CD8-positive, alpha-beta memory T cell (primary cell): Measurements from ENCODE around the gene TAB2. TPM values are rescaled to one million over a fixed set of nuclear protein-coding genes. Genes with fewer than 3 reads are reported as not detected.

ENCODE experiments used
- CTCF ChIA-PET: fragments of 350-600 bp; sonication (Branson Sonifier 250); formaldehyde crosslinking; loops from one replicate; lab custom pipeline; 2021; ENCODE audit warnings: antibody characterized with exemption; lab: Charles Lee
- POLR2A ChIA-PET: fragments of 350-600 bp; sonication (Branson Sonifier 250); formaldehyde crosslinking; loops from one replicate; lab custom pipeline; 2021; ENCODE audit warnings: antibody characterized with exemption; lab: Charles Lee
- DNase-seq, 5 donors: peaks; one replicate each; pipeline versions ENCODE4 v3.0.0 to v3.0.0-alpha.2; 2020 to 2022; ENCODE audit warnings: mixed read lengths in 1 of 5
- H3K27ac ChIP-seq: one replicate; pipeline ENCODE4 v1.7.0; 2013; ENCODE audit warnings: low read depth, mild to moderate bottlenecking, low read length, moderate library complexity
- H3K27me3 ChIP-seq: 2 replicates; pipeline ENCODE4 v1.7.0; 2013; ENCODE audit warnings: low read length, mild to moderate bottlenecking; ENCODE audit not compliant: insufficient read depth, poor library complexity, severe bottlenecking
- H3K36me3 ChIP-seq: 2 replicates; pipeline ENCODE4 v1.7.0; 2013; ENCODE audit warnings: mild to moderate bottlenecking, low read length, moderate library complexity; ENCODE audit not compliant: insufficient read depth
- H3K4me1 ChIP-seq: 2 replicates; pipeline ENCODE4 v1.7.0; 2013; ENCODE audit warnings: mild to moderate bottlenecking, low read length, moderate library complexity; ENCODE audit not compliant: insufficient read depth
- H3K4me3 ChIP-seq: 2 replicates; pipeline ENCODE4 v1.7.0; 2013; ENCODE audit warnings: mild to moderate bottlenecking, low read length
- H3K9me3 ChIP-seq: 2 replicates; pipeline ENCODE4 v1.7.0; 2013; ENCODE audit warnings: mild to moderate bottlenecking, low read length
- H3K27ac Mint-ChIP-seq, 8 donors: one replicate each; pipeline ENCODE4 v1.8.0; 2020 to 2021; ENCODE audit warnings: mixed read lengths in 8 of 8, mild to moderate bottlenecking in 6 of 8, inconsistent platforms in 3 of 8, moderate library complexity in 3 of 8
- H3K27me3 Mint-ChIP-seq, 2 donors: one replicate each; pipeline ENCODE4 v1.8.0; 2020 to 2021; ENCODE audit warnings: mixed read lengths in 2 of 2, mild to moderate bottlenecking in 1 of 2, moderate library complexity in 1 of 2
- H3K36me3 Mint-ChIP-seq, 3 donors: one replicate each; pipeline ENCODE4 v1.8.0; 2020 to 2021; ENCODE audit warnings: mixed read lengths in 3 of 3, inconsistent platforms in 1 of 3, mild to moderate bottlenecking in 1 of 3
- H3K4me1 Mint-ChIP-seq, 3 donors: one replicate each; pipeline ENCODE4 v1.8.0; 2020 to 2021; ENCODE audit warnings: mixed read lengths in 3 of 3, inconsistent platforms in 1 of 3, mild to moderate bottlenecking in 1 of 3
- H3K4me3 Mint-ChIP-seq, 7 donors: one replicate each; pipeline ENCODE4 v1.8.0; 2020 to 2021; ENCODE audit warnings: mixed read lengths in 7 of 7, mild to moderate bottlenecking in 6 of 7, moderate library complexity in 4 of 7, inconsistent platforms in 2 of 7
- H3K9me3 Mint-ChIP-seq, 5 donors: one replicate each; pipeline ENCODE4 v1.8.0; 2020 to 2022; ENCODE audit warnings: mixed read lengths in 5 of 5, mild to moderate bottlenecking in 3 of 5, moderate library complexity in 2 of 5, inconsistent platforms in 1 of 5
- polyA plus RNA-seq: library from polyadenylated mRNA; unstranded; fragments of 300-500 nt; fragmentation: Illumina TruSeq; gene quantifications from one replicate; pipeline ENCODE4 v1.2.3, GENCODE V29; 2021
- total RNA-seq, 2 experiments: library from RNA; stranded (reverse); gene quantifications; one replicate each; pipeline ENCODE4 v1.2.3, GENCODE V29; 2021

Gene TAB2
- total and polyA plus RNA-seq, 3 experiments from 2014 or later, result 16.6 to 109 (median 103) TPM

DNA sequence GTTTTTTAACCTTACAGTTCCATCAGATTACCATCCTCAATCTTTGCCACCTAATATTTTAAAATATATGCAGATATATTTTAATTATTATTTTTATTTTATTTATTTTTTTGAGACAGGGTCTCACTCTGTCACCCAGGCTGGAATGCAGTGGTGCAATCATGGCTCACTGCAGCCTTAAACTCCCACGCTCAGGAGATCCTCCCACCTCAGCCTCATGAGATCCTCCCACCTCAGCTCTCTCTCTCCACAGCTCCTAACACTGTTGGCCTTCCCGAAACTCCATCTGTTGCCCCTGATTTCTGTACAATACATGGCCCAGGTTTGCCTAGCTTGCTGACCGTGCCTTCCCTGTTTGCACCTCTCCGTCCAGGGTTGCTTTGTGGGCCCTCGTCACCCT, 4.4 kb upstream of the TAB2 start:
- H3K9me3 Mint-ChIP-seq, result no peaks in the 10 kb centered on the region
- DNase-seq, result no peak
- H3K27ac Mint-ChIP-seq, result no peak overlapping the region
- Histone ChIP-seq H3K27me3 (no peaks in the 10 kb centered on the region), H3K4me1 (peaks cover 7% of the 10 kb centered on the region), H3K36me3 (no peaks in the 10 kb centered on the region), H3K9me3 (no peaks in the 10 kb centered on the region), H3K4me3 (no peak overlapping the region), H3K27ac (no peak overlapping the region)
- CTCF ChIA-PET, result no interaction called here
- H3K27me3 Mint-ChIP-seq, result no peaks in the 10 kb centered on the region
- no peak overlapping the region for H3K4me3 Mint-ChIP-seq
- H3K4me1 Mint-ChIP-seq, result peaks cover 3 to 11% (median 5%) of the 10 kb centered on the region in 3 donors
- POLR2A ChIA-PET, result no interaction called here
- peaks cover 0 to 4% (median 0%) of the 10 kb centered on the region in 3 donors for H3K36me3 Mint-ChIP-seq

DNA sequence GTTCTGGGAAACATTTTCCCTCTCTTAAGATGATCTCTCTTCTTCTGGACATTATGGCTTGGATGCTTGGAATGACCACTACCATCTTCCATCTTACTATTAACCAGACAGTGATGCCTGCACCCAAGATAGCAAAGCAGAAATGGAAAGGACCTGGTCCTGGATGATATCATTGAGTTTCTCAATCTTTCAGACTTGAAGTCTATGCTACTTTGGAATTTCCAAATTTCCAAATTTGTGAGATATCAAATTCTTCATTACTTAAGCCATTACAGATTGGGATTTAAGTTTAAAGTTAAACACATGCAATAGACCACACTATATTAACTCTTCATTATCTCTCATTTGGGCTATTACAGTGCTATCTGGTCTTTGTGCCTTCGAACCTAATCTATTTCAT, 3.7 kb upstream of the TAB2 start:
- Mint-ChIP-seq H3K4me1 (peaks cover 7 to 11% (median 9%) of the 10 kb centered on the region in 3 donors), H3K36me3 (peaks cover 0 to 9% (median 0%) of the 10 kb centered on the region in 3 donors), H3K4me3 (peak overlapping the region in 1 of 7 donors; percentile 51)

DNA sequence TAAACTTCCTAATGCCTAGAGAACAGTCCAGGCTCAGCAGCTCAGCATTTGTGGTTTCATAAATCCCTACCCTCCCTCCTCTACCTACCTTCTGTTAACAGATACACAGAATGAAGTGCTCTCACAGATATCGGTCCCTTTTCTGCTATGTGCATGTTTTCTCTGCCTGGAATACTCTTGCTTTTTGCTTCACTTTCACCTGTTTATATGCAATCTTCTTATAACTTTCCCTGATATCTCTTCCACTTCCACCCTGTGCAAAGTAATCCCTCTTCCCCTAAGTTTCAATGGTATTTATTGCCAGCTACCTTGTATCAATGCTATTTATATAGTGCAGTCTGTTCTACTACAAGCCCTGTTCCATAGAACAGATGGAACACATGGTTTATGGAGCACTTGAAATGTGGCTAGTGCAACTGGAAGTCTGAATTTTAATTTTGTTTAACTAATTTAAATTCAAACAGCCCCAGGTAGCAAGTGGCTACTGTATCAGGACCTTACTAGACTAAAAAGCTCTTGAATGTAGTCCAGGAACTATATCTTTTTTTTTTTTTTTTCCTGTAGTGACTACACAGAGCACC, 3.1 kb upstream of the TAB2 start:
- DNase-seq, result no peak
- peaks cover 0 to 2% of the 10 kb centered on the region in 2 donors for H3K27me3 Mint-ChIP-seq

More for the DNA sequence above, 3.7 kb upstream of the TAB2 start:
- H3K27me3 Mint-ChIP-seq, result peaks cover 0 to 2% of the 10 kb centered on the region in 2 donors
- Histone ChIP-seq H3K27me3 (no peaks in the 10 kb centered on the region), H3K4me1 (peaks cover 7% of the 10 kb centered on the region), H3K4me3 (no peak overlapping the region), H3K36me3 (no peaks in the 10 kb centered on the region), H3K9me3 (no peaks in the 10 kb centered on the region), H3K27ac (no peak overlapping the region)
- H3K9me3 Mint-ChIP-seq, result no peaks in the 10 kb centered on the region
- POLR2A ChIA-PET, result interaction anchor here (0.5 kb wide), 1 partner anchor 198 kb away, joined by 3 read pairs; no protein-coding TSS in a partner anchor
- CTCF ChIA-PET, result no interaction called here
- no peak overlapping the region for H3K27ac Mint-ChIP-seq
- DNase-seq, result no peak

DNA sequence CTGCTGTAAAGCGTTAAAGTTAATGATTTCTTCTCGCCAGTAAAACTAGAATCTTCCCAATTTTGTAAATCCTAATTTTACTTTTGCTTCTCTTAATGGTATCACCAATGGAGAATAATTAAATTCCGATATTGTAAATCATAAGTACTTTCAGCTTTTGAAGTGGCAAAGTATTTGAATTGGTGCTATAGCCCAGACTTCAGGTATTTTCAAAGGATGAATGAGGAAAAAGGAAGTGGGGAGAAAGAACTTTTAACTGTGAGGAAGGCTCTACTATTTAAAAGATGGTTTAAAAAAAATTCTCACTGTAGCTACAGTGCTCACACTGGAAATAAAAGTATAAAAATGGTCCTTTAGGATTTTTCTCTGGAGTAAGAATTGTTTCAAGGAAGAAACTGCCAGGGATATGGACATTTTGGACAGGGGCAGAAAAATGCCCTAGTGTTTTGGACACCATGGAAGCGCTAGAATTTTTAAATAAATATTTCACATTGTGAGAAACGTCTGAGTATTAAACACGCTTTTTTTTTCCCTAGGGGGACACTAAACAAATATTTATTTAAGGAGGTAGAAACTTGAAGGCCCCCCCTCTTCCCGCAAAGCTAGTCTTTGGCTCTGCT, 1.3 kb upstream of the TAB2 start:
- Histone ChIP-seq H3K9me3 (no peaks in the 10 kb centered on the region), H3K4me3 (peak overlapping the region; percentile 76), H3K27ac (peak overlapping the region; percentile 75), H3K36me3 (no peaks in the 10 kb centered on the region), H3K27me3 (no peaks in the 10 kb centered on the region), H3K4me1 (peaks cover 21% of the 10 kb centered on the region)
- ChIA-PET CTCF (interaction anchor here (0.7 to 2.1 kb wide), 6 partner anchors 14 to 221 kb away, joined by 3 to 6 read pairs (median 4); no protein-coding TSS in a partner anchor), POLR2A (interaction anchor here (0.8 to 1.1 kb wide), 3 partner anchors 30 to 162 kb away, joined by 3 to 4 read pairs (median 3); no protein-coding TSS in a partner anchor)
- peaks cover 0 to 17% (median 0%) of the 10 kb centered on the region in 3 donors for H3K36me3 Mint-ChIP-seq
- no peak for DNase-seq
- H3K27me3 Mint-ChIP-seq, result peaks cover 0 to 2% of the 10 kb centered on the region in 2 donors
- peak overlapping the region in 7 of 8 donors; percentile 68 to 92 (median 83) for H3K27ac Mint-ChIP-seq
- H3K4me1 Mint-ChIP-seq, result peaks cover 25 to 33% (median 32%) of the 10 kb centered on the region in 3 donors
- no peaks in the 10 kb centered on the region for H3K9me3 Mint-ChIP-seq
- peak overlapping the region; percentile 84 to 95 (median 87) for H3K4me3 Mint-ChIP-seq

More for the DNA sequence above, 3.1 kb upstream of the TAB2 start:
- Histone ChIP-seq H3K9me3 (no peaks in the 10 kb centered on the region), H3K4me3 (no peak overlapping the region), H3K36me3 (no peaks in the 10 kb centered on the region), H3K27ac (no peak overlapping the region), H3K27me3 (no peaks in the 10 kb centered on the region), H3K4me1 (peaks cover 7% of the 10 kb centered on the region)
- POLR2A ChIA-PET, result interaction anchor here (0.6 kb wide), 1 partner anchor 39 kb away, joined by 3 read pairs; no protein-coding TSS in a partner anchor
- Mint-ChIP-seq H3K36me3 (peaks cover 0 to 14% (median 0%) of the 10 kb centered on the region in 3 donors), H3K9me3 (no peaks in the 10 kb centered on the region), H3K4me3 (peak overlapping the region in 2 of 7 donors; percentile 51 to 55), H3K27ac (peak overlapping the region in 1 of 8 donors; percentile 22), H3K4me1 (peaks cover 12 to 15% (median 15%) of the 10 kb centered on the region in 3 donors)
- CTCF ChIA-PET, result no interaction called here

DNA sequence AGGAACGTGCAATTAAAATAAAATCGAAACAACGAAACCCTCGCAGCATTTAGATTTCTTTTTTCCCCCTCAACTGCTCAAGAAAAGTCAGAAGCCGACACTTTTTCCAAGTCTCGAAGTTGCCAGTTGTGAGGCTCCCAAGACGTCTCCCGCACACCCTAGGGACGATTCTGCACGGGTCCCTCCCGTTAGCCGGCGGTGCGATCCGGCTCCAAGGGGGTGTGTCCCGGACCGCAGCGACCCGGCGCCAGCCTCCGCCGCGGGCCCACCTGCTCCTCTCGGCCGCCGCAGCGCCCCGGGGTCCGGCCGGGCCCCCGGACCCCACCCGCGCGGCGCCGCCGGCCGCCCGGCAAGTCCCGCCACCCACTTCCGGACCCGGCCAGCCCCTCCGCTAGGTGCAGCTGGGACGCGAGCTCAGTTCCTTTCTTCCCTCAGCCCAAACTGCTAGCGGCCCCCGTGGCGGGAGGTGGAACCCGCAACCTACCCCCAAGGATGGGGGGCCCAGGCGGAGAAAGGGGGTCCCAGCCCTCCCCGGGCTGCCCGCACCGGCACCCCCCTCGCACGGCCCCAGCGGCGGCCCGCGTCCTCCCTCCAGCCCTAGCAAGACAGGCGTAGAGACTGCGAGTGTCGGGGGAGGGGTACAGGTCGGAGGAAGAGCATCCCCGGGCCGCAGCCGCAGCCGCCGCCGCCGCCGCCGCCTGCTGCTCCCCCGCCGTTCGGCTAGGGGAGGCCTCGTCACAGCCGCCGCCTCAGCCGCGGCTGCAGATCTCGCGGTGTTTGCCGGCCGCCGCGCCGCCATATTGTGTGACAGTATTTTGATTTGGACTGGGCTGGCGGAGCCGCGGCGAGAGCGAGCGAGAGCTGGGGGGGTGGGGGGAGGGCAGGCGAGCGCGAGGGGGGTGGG, 520 bp upstream of the TAB2 start:
- CTCF ChIA-PET, result interaction anchor here (0.7 to 2.1 kb wide), 6 partner anchors 15 to 221 kb away, joined by 3 to 6 read pairs (median 3); no protein-coding TSS in a partner anchor
- H3K4me1 ChIP-seq, result peaks cover 29% of the 10 kb centered on the region
- peak; percentile 84 to 94 (median 91) for DNase-seq
- peak overlapping the region; percentile 75 for H3K27ac ChIP-seq
- no peaks in the 10 kb centered on the region for H3K9me3 ChIP-seq
- POLR2A ChIA-PET, result interaction anchor here (0.6 to 1.1 kb wide), 6 partner anchors 16 to 249 kb away, joined by 3 to 4 read pairs (median 3); no protein-coding TSS in a partner anchor
- Mint-ChIP-seq H3K4me1 (peaks cover 30 to 41% (median 40%) of the 10 kb centered on the region in 3 donors), H3K27me3 (peaks cover 0 to 2% of the 10 kb centered on the region in 2 donors), H3K9me3 (no peaks in the 10 kb centered on the region), H3K27ac (peak overlapping the region; percentile 68 to 92 (median 82)), H3K4me3 (peak overlapping the region; percentile 84 to 95 (median 87)), H3K36me3 (peaks cover 0 to 17% (median 0%) of the 10 kb centered on the region in 3 donors)
- no peaks in the 10 kb centered on the region for H3K27me3 ChIP-seq
- no peaks in the 10 kb centered on the region for H3K36me3 ChIP-seq
- H3K4me3 ChIP-seq, result peak overlapping the region; percentile 76

DNA sequence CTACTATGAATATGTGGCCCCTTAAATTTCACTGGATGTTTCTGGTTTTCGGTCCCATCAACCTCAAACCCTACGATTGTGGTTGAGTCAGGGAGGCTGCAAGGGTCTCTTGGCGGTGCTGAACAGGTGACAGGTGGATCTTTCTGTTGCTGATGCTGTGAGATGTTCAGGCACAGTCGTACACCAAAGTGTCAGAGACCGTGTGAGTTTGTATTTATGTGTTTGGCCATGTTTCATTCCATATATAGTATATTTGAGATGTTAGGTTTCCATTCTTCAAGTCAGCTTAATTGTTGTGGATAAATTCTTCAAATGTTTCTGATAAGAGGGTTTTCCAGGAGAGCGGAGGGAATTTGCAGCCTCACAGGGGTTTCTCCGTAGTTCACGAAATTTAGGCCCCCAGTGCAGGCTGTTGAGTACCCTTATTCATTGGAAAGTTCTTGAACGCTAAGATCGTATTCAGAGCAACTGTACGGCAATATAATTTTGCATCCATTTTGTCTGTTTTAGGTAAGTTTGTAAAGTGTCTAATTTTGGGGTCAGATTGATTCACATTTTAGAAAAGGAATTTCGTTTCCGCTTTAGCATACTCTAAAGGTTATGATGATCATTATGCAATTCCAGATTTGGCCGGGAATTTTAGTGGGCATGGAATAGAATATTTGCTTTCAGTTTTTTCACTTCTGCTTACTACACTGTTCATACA, 1.2 kb downstream of the TAB2 start:
- Histone ChIP-seq H3K4me3 (peak overlapping the region; percentile 85), H3K27ac (peak overlapping the region; percentile 66), H3K36me3 (no peaks in the 10 kb centered on the region), H3K4me1 (peaks cover 44% of the 10 kb centered on the region), H3K9me3 (no peaks in the 10 kb centered on the region), H3K27me3 (no peaks in the 10 kb centered on the region)
- Mint-ChIP-seq H3K4me3 (peak overlapping the region; percentile 87 to 95 (median 91)), H3K36me3 (peaks cover 0 to 17% (median 0%) of the 10 kb centered on the region in 3 donors), H3K27me3 (peaks cover 0 to 2% of the 10 kb centered on the region in 2 donors), H3K9me3 (no peaks in the 10 kb centered on the region), H3K27ac (peak overlapping the region; percentile 83 to 98 (median 94)), H3K4me1 (peaks cover 45 to 58% (median 57%) of the 10 kb centered on the region in 3 donors)
- peak in 1 of 5 donors; percentile 56 for DNase-seq
- ChIA-PET POLR2A (interaction anchor here (0.5 kb wide), 1 partner anchor 428 kb away, joined by 3 read pairs; no protein-coding TSS in a partner anchor), CTCF (interaction anchor here (1.6 kb wide), 1 partner anchor 113 kb away, joined by 4 read pairs; no protein-coding TSS in a partner anchor)

DNA sequence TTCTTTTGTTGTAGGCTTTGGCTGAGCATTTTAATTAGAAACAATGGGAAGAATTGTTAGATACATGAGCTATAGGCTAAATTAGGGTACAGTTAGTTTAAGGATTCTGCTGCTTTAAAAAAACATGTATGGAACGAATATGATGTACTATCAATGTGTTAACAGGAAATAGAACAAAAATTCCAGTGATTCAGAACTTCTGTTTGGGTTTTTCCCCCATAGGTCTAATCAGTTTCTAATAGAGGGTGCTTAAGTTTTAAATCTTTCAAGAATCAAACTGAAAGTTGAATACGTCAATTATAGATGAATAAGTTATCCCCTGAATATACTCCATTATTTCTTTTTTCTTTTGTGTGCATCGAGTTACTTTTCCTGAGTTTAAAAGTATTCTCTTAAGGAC, 1.9 kb downstream of the TAB2 start:
- POLR2A ChIA-PET, result no interaction called here
- H3K36me3 ChIP-seq, result no peaks in the 10 kb centered on the region
- Mint-ChIP-seq H3K4me1 (peaks cover 50 to 65% (median 64%) of the 10 kb centered on the region in 3 donors), H3K27ac (peak overlapping the region; percentile 83 to 98 (median 94)), H3K4me3 (peak overlapping the region; percentile 87 to 95 (median 91)), H3K9me3 (no peaks in the 10 kb centered on the region), H3K36me3 (peaks cover 0 to 17% (median 0%) of the 10 kb centered on the region in 3 donors), H3K27me3 (peaks cover 0 to 2% of the 10 kb centered on the region in 2 donors)
- H3K27ac ChIP-seq, result peak overlapping the region; percentile 66
- CTCF ChIA-PET, result no interaction called here
- H3K4me1 ChIP-seq, result peaks cover 49% of the 10 kb centered on the region
- H3K27me3 ChIP-seq, result no peaks in the 10 kb centered on the region
- no peaks in the 10 kb centered on the region for H3K9me3 ChIP-seq
- peak overlapping the region; percentile 85 for H3K4me3 ChIP-seq
- no peak for DNase-seq
